Left lobe of liver (tissue), 2 donors: ENCODE measurements around the gene ICE2. TPM values are rescaled to one million over a fixed set of nuclear protein-coding genes. Genes with fewer than 3 reads are reported as not detected.
A peak's percentile ranks its signal among the peaks of the same experiment; 100 is the strongest.

Source experiments
- ATAC-seq: fragments of 200-7000 bp; cut with Tn5 transposase; one replicate; pipeline ENCODE4 v1.9.1; 2020; ENCODE audit warnings: mild to moderate bottlenecking, moderate library complexity
- DNase-seq: peaks from one replicate; pipeline ENCODE4 v3.0.0-alpha.2; 2020; ENCODE audit warnings: low spot score
- total RNA-seq: library from RNA; stranded (reverse); gene quantifications from one replicate; pipeline ENCODE4 v1.2.1, GENCODE V29; 2021
- donor health status: DM: no; HTN: no; CAD: no; lungs with moderate emphysema.
- donor health status: DM: no; HTN: yes; CAD: no.

Gene ICE2
- total RNA-seq, 1 donor from 2014 or later = 18.1 TPM

GRCh38 chr15:60373745-60374144 lies 105.2 kb downstream of the ICE2 start:
- no peak for DNase-seq
- no peak for ATAC-seq

- no peak for DNase-seq
- ATAC-seq = no peak
Measured at GRCh38 chr15:60373327-60373726, 105.6 kb downstream of the ICE2 start.

- DNase-seq (no peak), ATAC-seq (no peak)
Measured at GRCh38 chr15:60372756-60373155, 106.2 kb downstream of the ICE2 start.

GRCh38 chr15:60372227-60372626 lies 106.7 kb downstream of the ICE2 start:
- ATAC-seq (no peak), DNase-seq (no peak)

- no peak for DNase-seq
- peak; percentile 21 for ATAC-seq
Measured at GRCh38 chr15:60371175-60372051, 107.5 kb downstream of the ICE2 start.

- DNase-seq = no peak
- ATAC-seq = no peak
Measured at GRCh38 chr15:60370869-60371136, 108.1 kb downstream of the ICE2 start.

GRCh38 chr15:60370105-60370868 lies 108.7 kb downstream of the ICE2 start:
- ATAC-seq = peak; percentile 61

GRCh38 chr15:60369696-60370095 lies 109.2 kb downstream of the ICE2 start:
- ATAC-seq (no peak), DNase-seq (no peak)

More at GRCh38 chr15:60370105-60370868, 108.7 kb downstream of the ICE2 start:
- DNase-seq = no peak

Other genes with a start within 250 kb of the ICE2 start
- 61.3 TPM for gene ANXA2, start 81.2 kb downstream of the ICE2 start, total RNA-seq